Activated B cell treated with CpG ODN at 0.5 μM for 24 hours (primary cell): Measurements from ENCODE around the gene ST6GALNAC5. TPM values are rescaled to one million over a fixed set of nuclear protein-coding genes. Genes with fewer than 3 reads are reported as not detected.

Experiments
- ATAC-seq: fragments of 200-7000 bp; cut with Tn5 transposase; one replicate; pipeline ENCODE4 v1.10.0; 2021; ENCODE audit warnings: low read depth, mild to moderate bottlenecking, moderate library complexity
- CTCF ChIA-PET: fragments of 350-600 bp; sonication (Branson Sonifier 250); formaldehyde crosslinking; loops from one replicate; lab custom pipeline; 2021; ENCODE audit warnings: antibody characterized with exemption; lab: Charles Lee
- POLR2A ChIA-PET: fragments of 350-600 bp; sonication (Branson Sonifier 250); formaldehyde crosslinking; loops from one replicate; lab custom pipeline; 2021; ENCODE audit warnings: antibody characterized with exemption; lab: Charles Lee
- DNase-seq: peaks from one replicate; pipeline ENCODE4 v3.0.0; 2022
- H3K27ac Mint-ChIP-seq: one replicate; pipeline ENCODE4 v1.8.0; 2020; ENCODE audit warnings: mixed read lengths
- H3K27me3 Mint-ChIP-seq: one replicate; pipeline ENCODE4 v1.8.0; 2021; ENCODE audit warnings: mixed read lengths
- H3K36me3 Mint-ChIP-seq: one replicate; pipeline ENCODE4 v1.8.0; 2021; ENCODE audit warnings: low read depth, mixed read lengths
- H3K4me1 Mint-ChIP-seq: one replicate; pipeline ENCODE4 v1.8.0; 2021; ENCODE audit warnings: mixed read lengths
- H3K4me3 Mint-ChIP-seq: one replicate; pipeline ENCODE4 v1.8.0; 2020; ENCODE audit warnings: mild to moderate bottlenecking, mixed read lengths
- H3K9me3 Mint-ChIP-seq: one replicate; pipeline ENCODE4 v1.8.0; 2020; ENCODE audit warnings: mixed read lengths
- intact Hi-C: fragments of 100-400 bp; cut with micrococcal nuclease; formaldehyde crosslinking; loops from one replicate; pipeline ENCODE4 v1.15.1; 2024
- total RNA-seq: library from RNA; stranded (reverse); gene quantifications from 2 replicates; pipeline ENCODE4 v1.2.3, GENCODE V29; 2022
- TF ChIP-seq, protein P1 (sequence below): fragments of 200-600 bp; IDR thresholded peaks from one replicate; pipeline ENCODE4 v1.8.0; 2022; ENCODE audit warnings: antibody characterized with exemption, mild to moderate bottlenecking

Gene ST6GALNAC5
- total RNA-seq, 1 donor from 2014 or later: not detected

DNA sequence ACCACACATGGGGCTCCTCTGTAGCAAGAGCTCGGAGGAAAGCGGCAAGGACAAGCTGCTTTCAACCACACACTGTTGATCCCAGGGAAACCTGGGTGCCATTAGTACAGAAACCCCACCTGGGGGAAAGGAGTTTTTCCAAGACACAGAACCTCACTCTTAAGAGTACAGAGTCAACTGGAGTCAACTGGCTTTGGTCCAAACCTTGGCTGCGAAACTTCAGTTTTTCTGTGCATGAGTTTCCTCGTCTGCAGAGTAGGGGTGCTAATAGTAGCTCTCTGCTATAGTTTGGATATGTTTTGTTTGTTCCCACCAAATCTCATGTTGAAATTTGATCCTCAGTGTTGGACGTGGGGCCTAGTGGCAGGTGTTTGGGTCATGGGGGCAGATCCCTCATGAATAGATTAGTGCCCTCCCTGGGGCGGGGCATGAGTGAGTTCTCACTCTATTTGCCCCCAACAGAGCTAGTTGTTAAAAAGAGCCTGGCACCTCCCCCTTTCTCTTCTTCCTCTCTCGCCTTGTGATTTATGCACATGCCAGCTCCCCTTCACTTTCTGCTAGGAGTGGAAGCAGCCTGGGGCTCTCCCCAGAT is 190.8 kb downstream of the ST6GALNAC5 start:
- TF ChIP-seq, protein P1, sequence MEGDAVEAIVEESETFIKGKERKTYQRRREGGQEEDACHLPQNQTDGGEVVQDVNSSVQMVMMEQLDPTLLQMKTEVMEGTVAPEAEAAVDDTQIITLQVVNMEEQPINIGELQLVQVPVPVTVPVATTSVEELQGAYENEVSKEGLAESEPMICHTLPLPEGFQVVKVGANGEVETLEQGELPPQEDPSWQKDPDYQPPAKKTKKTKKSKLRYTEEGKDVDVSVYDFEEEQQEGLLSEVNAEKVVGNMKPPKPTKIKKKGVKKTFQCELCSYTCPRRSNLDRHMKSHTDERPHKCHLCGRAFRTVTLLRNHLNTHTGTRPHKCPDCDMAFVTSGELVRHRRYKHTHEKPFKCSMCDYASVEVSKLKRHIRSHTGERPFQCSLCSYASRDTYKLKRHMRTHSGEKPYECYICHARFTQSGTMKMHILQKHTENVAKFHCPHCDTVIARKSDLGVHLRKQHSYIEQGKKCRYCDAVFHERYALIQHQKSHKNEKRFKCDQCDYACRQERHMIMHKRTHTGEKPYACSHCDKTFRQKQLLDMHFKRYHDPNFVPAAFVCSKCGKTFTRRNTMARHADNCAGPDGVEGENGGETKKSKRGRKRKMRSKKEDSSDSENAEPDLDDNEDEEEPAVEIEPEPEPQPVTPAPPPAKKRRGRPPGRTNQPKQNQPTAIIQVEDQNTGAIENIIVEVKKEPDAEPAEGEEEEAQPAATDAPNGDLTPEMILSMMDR: no peak
- ChIA-PET POLR2A (no interaction called here), CTCF (no interaction called here)
- DNase-seq: no peak
- Mint-ChIP-seq H3K9me3 (no peaks in the 10 kb centered on the region), H3K27me3 (peaks cover 6% of the 10 kb centered on the region), H3K4me1 (no peaks in the 10 kb centered on the region), H3K4me3 (no peak overlapping the region), H3K27ac (no peak overlapping the region), H3K36me3 (no peaks in the 10 kb centered on the region)
- intact Hi-C loops: no loop called here
- no peak for ATAC-seq

DNA sequence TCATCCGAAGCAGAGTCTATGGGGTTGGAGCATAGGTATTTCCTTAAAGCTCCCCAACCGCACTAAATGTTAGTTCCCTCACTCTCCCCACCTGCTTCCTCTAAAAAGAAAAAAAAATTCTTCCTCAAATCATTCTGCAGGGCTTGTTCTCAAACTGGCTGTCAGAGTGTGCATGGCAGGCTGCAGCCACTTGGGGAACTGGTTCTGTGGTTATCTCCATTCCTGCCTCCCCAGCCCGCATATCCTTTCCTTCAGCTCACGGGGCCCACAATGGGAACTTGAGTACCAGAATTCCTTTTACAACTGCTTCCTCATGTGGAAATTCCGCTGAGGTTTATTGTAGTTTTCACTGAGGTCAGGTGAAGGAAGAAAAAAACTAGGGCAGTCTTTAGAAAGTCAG is 192.7 kb downstream of the ST6GALNAC5 start:
- ChIA-PET POLR2A (no interaction called here), CTCF (no interaction called here)
- ATAC-seq (no peak), DNase-seq (no peak)
- Mint-ChIP-seq H3K36me3 (no peaks in the 10 kb centered on the region), H3K27me3 (peaks cover 6% of the 10 kb centered on the region), H3K4me1 (no peaks in the 10 kb centered on the region), H3K9me3 (no peaks in the 10 kb centered on the region), H3K4me3 (no peak overlapping the region), H3K27ac (no peak overlapping the region)
- TF ChIP-seq, protein P1: no peak
- intact Hi-C loops: no loop called here

DNA sequence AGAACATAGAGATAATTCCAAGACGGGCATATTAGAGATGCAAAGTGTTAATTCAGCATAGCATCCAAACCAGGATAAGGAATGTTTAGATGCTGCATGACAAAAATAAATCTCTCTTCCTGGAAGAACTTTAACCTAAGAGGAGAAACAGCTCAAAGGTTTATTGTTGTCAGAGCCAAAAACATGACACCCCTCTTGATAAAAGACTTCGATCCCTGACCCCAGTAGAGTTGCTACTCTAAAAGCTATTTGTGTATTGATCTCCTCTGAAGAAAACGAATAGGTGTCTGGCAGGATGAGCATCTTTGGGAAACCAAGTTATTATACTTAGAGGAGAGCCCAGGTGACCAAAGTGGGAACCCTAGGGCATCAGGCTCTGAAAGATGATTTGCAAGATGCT is 193.9 kb downstream of the ST6GALNAC5 start:
- Mint-ChIP-seq H3K9me3 (no peaks in the 10 kb centered on the region), H3K27me3 (peaks cover 6% of the 10 kb centered on the region), H3K36me3 (no peaks in the 10 kb centered on the region), H3K27ac (no peak overlapping the region), H3K4me3 (no peak overlapping the region), H3K4me1 (no peaks in the 10 kb centered on the region)
- DNase-seq (no peak), ATAC-seq (no peak)
- CTCF ChIA-PET: no interaction called here
- intact Hi-C loops: no loop called here
- POLR2A ChIA-PET: no interaction called here
- TF ChIP-seq, protein P1: no peak

DNA sequence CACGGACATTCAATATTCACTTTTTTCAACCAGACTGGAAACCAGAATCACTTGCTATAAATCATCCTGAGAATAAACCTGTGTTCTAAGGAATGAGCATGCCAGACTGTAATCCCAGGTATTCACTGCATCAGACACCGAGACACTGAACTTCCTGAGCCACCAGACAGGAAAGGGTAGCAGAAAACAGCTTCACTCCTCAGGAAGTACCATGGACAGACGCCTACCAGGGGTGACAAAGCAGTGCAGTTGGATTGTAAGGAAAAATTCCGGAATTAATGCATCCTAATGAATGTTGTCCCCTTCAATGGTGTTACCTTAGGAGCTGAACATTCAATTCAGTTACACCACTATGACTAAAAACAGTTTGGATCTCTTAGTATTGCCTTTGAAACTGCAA is 195.8 kb downstream of the ST6GALNAC5 start:
- POLR2A ChIA-PET: no interaction called here
- intact Hi-C loops: no loop called here
- TF ChIP-seq, protein P1: no peak

DNA sequence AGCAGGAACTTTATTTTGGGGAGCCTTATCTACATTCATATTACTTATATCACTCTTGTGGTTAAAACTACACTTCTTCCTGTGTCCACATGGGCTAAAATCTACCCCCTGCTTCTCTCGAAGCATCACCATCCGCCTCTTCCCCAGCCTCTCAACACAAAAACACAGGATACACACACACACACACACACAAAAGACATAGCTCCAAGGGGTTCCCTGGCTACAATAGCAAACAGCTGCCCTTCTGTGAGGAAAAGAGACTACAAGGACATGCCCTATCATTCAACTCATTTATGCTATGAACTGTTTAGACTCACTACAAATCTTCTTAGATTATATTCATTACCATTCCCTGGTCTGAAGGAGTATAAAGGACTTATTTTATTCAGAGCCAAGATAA is 197.0 kb downstream of the ST6GALNAC5 start:
- POLR2A ChIA-PET: no interaction called here
- Mint-ChIP-seq H3K9me3 (no peaks in the 10 kb centered on the region), H3K4me1 (no peaks in the 10 kb centered on the region), H3K27ac (no peak overlapping the region), H3K4me3 (no peak overlapping the region), H3K36me3 (no peaks in the 10 kb centered on the region), H3K27me3 (peaks cover 6% of the 10 kb centered on the region)
- CTCF ChIA-PET: no interaction called here
- TF ChIP-seq, protein P1: no peak
- DNase-seq (no peak), ATAC-seq (no peak)
- intact Hi-C loops: no loop called here

More for the DNA sequence above, 195.8 kb downstream of the ST6GALNAC5 start:
- H3K27me3 Mint-ChIP-seq: peaks cover 6% of the 10 kb centered on the region
- H3K36me3 Mint-ChIP-seq: no peaks in the 10 kb centered on the region
- DNase-seq: no peak
- H3K27ac Mint-ChIP-seq: no peak overlapping the region
- no peak overlapping the region for H3K4me3 Mint-ChIP-seq
- ATAC-seq: no peak
- no peaks in the 10 kb centered on the region for H3K9me3 Mint-ChIP-seq
- no peaks in the 10 kb centered on the region for H3K4me1 Mint-ChIP-seq
- CTCF ChIA-PET: no interaction called here
